MM.1S (cell line): Measurements from ENCODE around the gene SMOC2.

Experiments used
- CTCF ChIP-seq: fragments of 300-600 bp; sonication (generic); IDR thresholded peaks from 2 replicates; pipeline ENCODE4 v1.5.1; 2016; ENCODE audit warnings: antibody characterized with exemption, low read length, mixed read lengths
- EZH2 ChIP-seq: fragments of 300-600 bp; sonication (generic); optimal IDR thresholded peaks from 2 replicates; pipeline ENCODE3; 2017; ENCODE audit warnings: low read depth, mild to moderate bottlenecking, antibody characterized with exemption, low read length, mixed read lengths
- EZH2phosphoT487 ChIP-seq: fragments of 300-600 bp; sonication (generic); IDR thresholded peaks from 2 replicates; pipeline ENCODE4 v1.6.1; 2018; ENCODE audit warnings: antibody characterized with exemption, low read length

GRCh38 chr6:168428052-168428826, 12.7 kb upstream of the SMOC2 start:
- TF ChIP-seq EZH2, result no peak
- no peak for TF ChIP-seq CTCF
- TF ChIP-seq EZH2phosphoT487, result no peak
